ENCODE measurements around the gene PNPLA2.

GRCh38 chr11:811446-812245, 7.1 kb upstream of the PNPLA2 start:
- TF ChIP-seq REST (IDR thresholded peaks at IDR 0.05; ENCODE audit: insufficient read depth in 1 of 2, low read depth in 2 of 2, low read length in 2 of 2) (no peak), POLR2AphosphoS5 (IDR thresholded peaks at IDR 0.05; ENCODE audit: low read depth, low read length) (no peak; the same call in 1 of the 2 replicates)
